Smooth muscle cell (in vitro differentiated cells): ENCODE results near the gene NTRK3. TPM values are rescaled to one million over a fixed set of nuclear protein-coding genes. Genes with fewer than 3 reads are reported as not detected.

Source experiments
- DNase-seq: peaks from one replicate; lab custom pipeline; 2025; ENCODE audit not compliant: unreplicated experiment; lab: John Stamatoyannopoulos, UW
- H2AFZ ChIP-seq: fragments of 200-600 bp; sonication (generic); 2 replicates; pipeline ENCODE4 v1.6.0; 2016; ENCODE audit warnings: antibody characterized with exemption, low read depth, mild to moderate bottlenecking
- H3F3A ChIP-seq: fragments of 200-600 bp; sonication (generic); 2 replicates; pipeline ENCODE4 v1.6.0; 2017; ENCODE audit warnings: antibody characterized with exemption, low read depth
- H3K27ac ChIP-seq: fragments of 200-600 bp; sonication (generic); 2 replicates; pipeline ENCODE4 v1.5.1; 2016; ENCODE audit warnings: low read depth, mild to moderate bottlenecking
- H3K27me3 ChIP-seq: fragments of 200-600 bp; sonication (generic); 2 replicates; pipeline ENCODE4 v1.6.1; 2016; ENCODE audit warnings: low read depth, mild to moderate bottlenecking
- H3K36me3 ChIP-seq: fragments of 200-600 bp; sonication (generic); 2 replicates; pipeline ENCODE4 v1.5.1; 2016; ENCODE audit warnings: low read depth
- H3K4me1 ChIP-seq: fragments of 200-600 bp; sonication (generic); 2 replicates; pipeline ENCODE4 v1.5.1; 2016; ENCODE audit warnings: low read depth
- H3K4me2 ChIP-seq: fragments of 200-600 bp; sonication (generic); 2 replicates; pipeline ENCODE4 v1.6.0; 2016; ENCODE audit warnings: mild to moderate bottlenecking
- H3K4me3 ChIP-seq: fragments of 200-600 bp; sonication (generic); 2 replicates; pipeline ENCODE4 v1.5.1; 2016; ENCODE audit warnings: mild to moderate bottlenecking
- H3K79me2 ChIP-seq: fragments of 200-600 bp; sonication (generic); 2 replicates; pipeline ENCODE4 v1.6.0; 2016; ENCODE audit warnings: low read depth, mild to moderate bottlenecking
- H3K9ac ChIP-seq: fragments of 200-600 bp; sonication (generic); 2 replicates; pipeline ENCODE4 v1.6.0; 2016; ENCODE audit warnings: low read depth
- H3K9me3 ChIP-seq: fragments of 200-600 bp; sonication (generic); replicated peaks from 2 replicates; pipeline ENCODE4 v1.5.1; 2016; ENCODE audit warnings: low read depth
- H4K20me1 ChIP-seq: fragments of 200-600 bp; sonication (generic); 2 replicates; pipeline ENCODE4 v1.6.0; 2016; ENCODE audit warnings: low read depth
- CTCF ChIP-seq: fragments of 200-600 bp; sonication (generic); IDR thresholded peaks from 2 replicates; pipeline ENCODE4 v1.5.1; 2017; ENCODE audit warnings: borderline replicate concordance, mild to moderate bottlenecking, antibody characterized with exemption; ENCODE audit not compliant: insufficient read depth, poor library complexity, severe bottlenecking
- WGBS: methylation state at CpG from one replicate; pipeline ENCODE4 v1.1.7; 2016; ENCODE audit warnings: low lambda C conversion rate; 5-methylcytosine and 5-hydroxymethylcytosine counted together
- polyA plus RNA-seq: library from polyadenylated mRNA; unstranded; fragments of >200 nt; fragmentation: Nextera tagmentation; extraction: Ambion mirVana; gene quantifications from 2 replicates; pipeline ENCODE4 v1.2.1, GENCODE V29; 2016
- total RNA-seq: library from RNA; depleted of rRNA; stranded (reverse); fragments of >200 nt; gene quantifications from 2 replicates; pipeline ENCODE4 v1.2.3, GENCODE V29; 2014

The NTRK3 gene
- total and polyA plus RNA-seq, 2 experiments from 2014 or later: 3.3 to 3.5 TPM

GRCh38 chr15:88069561-88069960 lies 187.0 kb downstream of the NTRK3 start:
- no peak overlapping the region for H2AFZ ChIP-seq
- H3K4me1 ChIP-seq: no peaks in the 10 kb centered on the region
- no peaks in the 10 kb centered on the region for H3F3A ChIP-seq
- no peaks in the 10 kb centered on the region for H3K36me3 ChIP-seq
- WGBS: 94% methylated on average over 6 of the region's 6 CpGs
- no peak overlapping the region for H3K4me2 ChIP-seq
- no peak overlapping the region for H3K27ac ChIP-seq
- no peak for DNase-seq
- no peaks in the 10 kb centered on the region for H3K9me3 ChIP-seq
- H3K79me2 ChIP-seq: no peaks in the 10 kb centered on the region
- H3K9ac ChIP-seq: no peak overlapping the region
- no peaks in the 10 kb centered on the region for H4K20me1 ChIP-seq
- no peak for TF ChIP-seq CTCF
- H3K4me3 ChIP-seq: no peak overlapping the region
- H3K27me3 ChIP-seq: no peaks in the 10 kb centered on the region

GRCh38 chr15:88067331-88067685 lies 189.2 kb downstream of the NTRK3 start:
- no peak overlapping the region for H3K4me3 ChIP-seq
- H4K20me1 ChIP-seq: no peaks in the 10 kb centered on the region
- TF ChIP-seq CTCF: no peak
- H3K9me3 ChIP-seq: no peaks in the 10 kb centered on the region
- H3K27ac ChIP-seq: no peak overlapping the region
- no peaks in the 10 kb centered on the region for H3K4me1 ChIP-seq
- no peaks in the 10 kb centered on the region for H3K79me2 ChIP-seq
- no peak overlapping the region for H2AFZ ChIP-seq
- WGBS: 82% methylated on average over 3 of the region's 3 CpGs
- no peak for DNase-seq
- H3K9ac ChIP-seq: no peak overlapping the region
- no peaks in the 10 kb centered on the region for H3F3A ChIP-seq
- H3K4me2 ChIP-seq: no peak overlapping the region
- no peaks in the 10 kb centered on the region for H3K27me3 ChIP-seq
- H3K36me3 ChIP-seq: no peaks in the 10 kb centered on the region

- no peak for TF ChIP-seq CTCF
- no peak for DNase-seq
- H3K36me3 ChIP-seq: no peaks in the 10 kb centered on the region
- H3K4me1 ChIP-seq: no peaks in the 10 kb centered on the region
- 79% methylated on average over 4 of the region's 4 CpGs for WGBS
- no peaks in the 10 kb centered on the region for H4K20me1 ChIP-seq
- no peak overlapping the region for H3K4me3 ChIP-seq
- no peak overlapping the region for H3K27ac ChIP-seq
- no peak overlapping the region for H3K4me2 ChIP-seq
- no peaks in the 10 kb centered on the region for H3F3A ChIP-seq
- no peak overlapping the region for H2AFZ ChIP-seq
- H3K79me2 ChIP-seq: no peaks in the 10 kb centered on the region
- no peak overlapping the region for H3K9ac ChIP-seq
- no peaks in the 10 kb centered on the region for H3K9me3 ChIP-seq
- H3K27me3 ChIP-seq: no peaks in the 10 kb centered on the region
These were observed 189.8 kb downstream of the NTRK3 start for GRCh38 chr15:88066636-88067330.

- Histone ChIP-seq H3K79me2 (no peaks in the 10 kb centered on the region), H3K27ac (no peak overlapping the region), H3K4me2 (no peak overlapping the region), H4K20me1 (no peaks in the 10 kb centered on the region), H3K9me3 (no peaks in the 10 kb centered on the region), H3K4me3 (no peak overlapping the region), H2AFZ (no peak overlapping the region), H3K4me1 (no peaks in the 10 kb centered on the region), H3K27me3 (no peaks in the 10 kb centered on the region), H3F3A (no peaks in the 10 kb centered on the region), H3K36me3 (no peaks in the 10 kb centered on the region), H3K9ac (no peak overlapping the region)
- TF ChIP-seq CTCF: no peak
- WGBS: 63% methylated on average over 10 of the region's 10 CpGs
- no peak for DNase-seq
These were observed 195.1 kb downstream of the NTRK3 start for GRCh38 chr15:88061452-88061851.
